Karpas-422 (cell line): ENCODE measurements around the gene FAM171A1. TPM values are rescaled to one million over a fixed set of nuclear protein-coding genes. Genes with fewer than 3 reads are reported as not detected.
"Not testable (repeated sequence)": the region's sequence is repeated elsewhere in the genome, so short reads cannot be mapped to it uniquely, and the experiment has no call there.

Source experiments
- DNase-seq: peaks from one replicate; pipeline ENCODE4 v3.0.0-alpha.2; 2015
- H2AFZ ChIP-seq: fragments of 200-600 bp; sonication (generic); 2 replicates; pipeline ENCODE4 v1.6.1; 2014; ENCODE audit warnings: antibody characterized with exemption, low read length, mixed read lengths
- H3K27ac ChIP-seq: fragments of 200-600 bp; sonication (generic); 2 replicates; pipeline ENCODE4 v1.5.1; 2014; ENCODE audit warnings: mild to moderate bottlenecking, low read length, moderate library complexity
- H3K27me3 ChIP-seq: fragments of 200-600 bp; sonication (generic); 2 replicates; pipeline ENCODE4 v1.6.1; 2014; ENCODE audit warnings: low read length, mixed read lengths
- H3K36me3 ChIP-seq: fragments of 200-600 bp; sonication (generic); 2 replicates; pipeline ENCODE4 v1.6.1; 2014; ENCODE audit warnings: low read length, mixed read lengths; ENCODE audit not compliant: insufficient read depth
- H3K4me1 ChIP-seq: fragments of 200-600 bp; sonication (generic); 2 replicates; pipeline ENCODE4 v1.6.1; 2014; ENCODE audit warnings: mild to moderate bottlenecking, low read length, mixed read lengths
- H3K4me2 ChIP-seq: fragments of 200-600 bp; sonication (generic); 2 replicates; pipeline ENCODE4 v1.6.1; 2014; ENCODE audit warnings: low read length, low read depth, mild to moderate bottlenecking; ENCODE audit not compliant: poor library complexity, severe bottlenecking
- H3K4me3 ChIP-seq: fragments of 200-600 bp; sonication (generic); 2 replicates; pipeline ENCODE4 v1.5.1; 2014; ENCODE audit warnings: mild to moderate bottlenecking, antibody characterized with exemption, low read length, mixed read lengths
- H3K79me2 ChIP-seq: fragments of 200-600 bp; sonication (generic); 2 replicates; pipeline ENCODE4 v1.6.1; 2014; ENCODE audit warnings: mild to moderate bottlenecking, low read length, mixed read lengths
- H3K9ac ChIP-seq: fragments of 200-600 bp; sonication (generic); 2 replicates; pipeline ENCODE4 v1.6.0; 2014; ENCODE audit warnings: low read length
- H3K9me2 ChIP-seq: fragments of 200-600 bp; sonication (generic), shearing (Covaris generic); replicated peaks from 2 replicates; pipeline ENCODE4 v1.6.0; 2014; ENCODE audit warnings: mild to moderate bottlenecking, low read length, moderate library complexity; ENCODE audit not compliant: insufficient read depth
- H3K9me3 ChIP-seq: fragments of 300-700, 200-600 bp; sonication (generic); 2 replicates; pipeline ENCODE4 v1.6.1; 2014; ENCODE audit warnings: low read length, mixed read lengths
- H4K20me1 ChIP-seq: fragments of 200-600 bp; sonication (generic); 2 replicates; pipeline ENCODE4 v1.6.1; 2014; ENCODE audit warnings: mild to moderate bottlenecking, antibody characterized with exemption, low read length, low read depth; ENCODE audit not compliant: insufficient read depth
- total RNA-seq: library from RNA; depleted of rRNA; stranded (reverse); fragments of >200 nt; shearing (Covaris generic); gene quantifications from 2 replicates; pipeline ENCODE4 v1.2.3, GENCODE V29; 2014; ENCODE audit warnings: low replicate concordance

Gene FAM171A1
- total RNA-seq, 1 experiment from 2014 or later = not detected

DNA sequence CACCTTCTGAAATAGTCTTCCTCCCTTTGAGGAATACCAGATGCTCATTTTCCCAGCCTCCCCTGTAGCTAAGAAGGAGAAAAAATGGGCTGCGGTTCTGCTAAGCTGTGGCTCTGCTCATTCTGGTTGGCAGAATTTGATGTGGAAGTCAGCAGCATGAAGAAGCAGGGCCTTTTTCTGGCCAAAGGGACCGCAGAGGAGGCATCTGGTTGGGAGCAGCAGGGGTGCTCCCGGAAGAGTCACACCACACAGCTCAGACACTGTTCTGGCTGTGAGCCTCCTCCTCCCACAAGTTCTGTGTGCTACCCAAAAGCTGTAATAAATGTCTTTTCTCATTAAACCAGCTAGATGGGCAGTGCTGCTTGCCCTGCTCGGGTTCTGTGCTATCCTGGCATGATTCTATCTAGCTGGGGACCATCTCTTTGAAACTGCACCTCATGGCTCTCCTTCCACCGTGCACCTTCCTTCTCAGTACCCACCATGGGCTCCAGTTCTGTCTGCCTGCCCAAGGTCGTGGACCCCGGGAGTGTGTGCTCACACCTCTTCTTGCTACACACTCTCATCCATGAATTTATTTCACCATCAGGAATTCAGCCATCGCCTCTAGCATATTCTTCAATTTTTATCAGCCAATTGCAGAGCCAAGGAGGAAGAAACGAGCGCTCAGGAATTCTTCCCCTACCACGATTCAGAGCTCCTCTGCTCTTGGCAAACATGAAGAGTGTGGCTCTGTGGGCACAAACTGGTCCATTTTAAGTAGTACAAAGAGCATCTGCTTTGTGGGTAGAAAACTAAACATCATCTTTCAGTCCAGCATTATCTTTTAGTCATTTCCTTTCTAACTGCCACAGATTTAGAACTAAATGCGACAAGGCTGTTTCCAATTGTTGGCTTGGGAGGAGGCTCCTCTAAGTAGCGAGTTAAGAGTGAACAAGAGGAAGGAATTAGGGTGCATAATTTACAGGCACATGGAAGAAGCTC, 76.9 kb downstream of the FAM171A1 start:
- Histone ChIP-seq H3K27ac (no peak overlapping the region), H3K36me3 (no peaks in the 10 kb centered on the region), H3K9ac (no peak overlapping the region), H3K9me2 (no peaks in the 10 kb centered on the region), H3K4me3 (no peak overlapping the region), H3K79me2 (no peaks in the 10 kb centered on the region), H4K20me1 (no peaks in the 10 kb centered on the region), H3K9me3 (no peaks in the 10 kb centered on the region), H3K27me3 (0 out of 2 replicates have a peak, but pooled peaks cover 5% of the 10 kb centered on the region), H3K4me2 (no peak overlapping the region), H3K4me1 (no peaks in the 10 kb centered on the region), H2AFZ (no peak overlapping the region)
- DNase-seq = no peak

DNA sequence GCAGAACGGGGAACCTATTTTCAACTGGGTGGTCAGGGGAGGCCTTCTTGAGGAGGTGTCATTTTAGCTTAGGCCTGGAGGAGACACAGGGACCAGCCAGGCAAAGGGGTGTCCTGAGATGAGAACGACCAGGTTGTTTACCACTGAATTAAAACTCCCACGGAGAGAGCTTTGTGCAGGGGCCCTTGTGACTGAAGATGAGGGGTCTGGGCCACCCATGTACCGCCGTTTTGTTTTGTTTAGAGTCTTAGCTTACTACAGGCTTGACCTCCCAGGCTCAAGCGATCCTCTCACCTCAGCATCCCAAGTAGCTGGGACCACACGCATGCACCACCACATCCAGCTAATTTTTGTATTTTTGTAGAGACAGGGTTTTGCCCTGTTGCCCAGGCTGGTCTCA, 80.4 kb downstream of the FAM171A1 start:
- no peak for DNase-seq
- no peaks in the 10 kb centered on the region for H3K27me3 ChIP-seq
- no peaks in the 10 kb centered on the region for H3K9me2 ChIP-seq
- no peak overlapping the region for H3K9ac ChIP-seq
- H3K4me2 ChIP-seq = no peak overlapping the region
- no peak overlapping the region for H2AFZ ChIP-seq
- no peak overlapping the region for H3K4me3 ChIP-seq
- no peak overlapping the region for H3K27ac ChIP-seq
- H4K20me1 ChIP-seq = no peaks in the 10 kb centered on the region
- H3K36me3 ChIP-seq = no peaks in the 10 kb centered on the region
- H3K4me1 ChIP-seq = no peaks in the 10 kb centered on the region
- H3K79me2 ChIP-seq = no peaks in the 10 kb centered on the region
- no peaks in the 10 kb centered on the region for H3K9me3 ChIP-seq

DNA sequence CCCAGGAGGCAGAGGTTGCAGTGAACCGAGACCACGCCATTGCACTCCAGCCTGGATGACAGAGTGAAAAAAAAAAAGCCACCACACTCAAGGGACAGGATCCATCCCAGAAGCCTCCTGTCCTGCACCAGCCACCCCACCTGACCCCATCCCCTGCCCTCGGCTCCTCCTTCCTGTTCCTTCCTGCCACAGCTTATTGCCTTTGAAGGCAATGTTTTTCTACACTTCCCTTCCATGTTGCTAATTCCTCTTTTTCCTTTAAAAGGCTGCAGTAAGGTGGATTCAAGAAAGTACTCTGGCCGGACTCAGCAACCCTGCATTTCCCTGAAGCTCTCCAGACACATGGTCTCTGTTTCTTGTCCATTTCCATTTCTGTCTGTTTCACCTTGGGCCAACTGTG, 80.9 kb downstream of the FAM171A1 start:
- Histone ChIP-seq H3K9me3 (no peaks in the 10 kb centered on the region), H3K36me3 (no peaks in the 10 kb centered on the region), H3K9ac (no peak overlapping the region), H3K4me1 (no peaks in the 10 kb centered on the region), H3K9me2 (no peaks in the 10 kb centered on the region), H2AFZ (no peak overlapping the region), H3K27ac (no peak overlapping the region), H3K4me3 (no peak overlapping the region), H3K79me2 (no peaks in the 10 kb centered on the region), H3K27me3 (no peaks in the 10 kb centered on the region), H3K4me2 (no peak overlapping the region), H4K20me1 (no peaks in the 10 kb centered on the region)
- no peak for DNase-seq

DNA sequence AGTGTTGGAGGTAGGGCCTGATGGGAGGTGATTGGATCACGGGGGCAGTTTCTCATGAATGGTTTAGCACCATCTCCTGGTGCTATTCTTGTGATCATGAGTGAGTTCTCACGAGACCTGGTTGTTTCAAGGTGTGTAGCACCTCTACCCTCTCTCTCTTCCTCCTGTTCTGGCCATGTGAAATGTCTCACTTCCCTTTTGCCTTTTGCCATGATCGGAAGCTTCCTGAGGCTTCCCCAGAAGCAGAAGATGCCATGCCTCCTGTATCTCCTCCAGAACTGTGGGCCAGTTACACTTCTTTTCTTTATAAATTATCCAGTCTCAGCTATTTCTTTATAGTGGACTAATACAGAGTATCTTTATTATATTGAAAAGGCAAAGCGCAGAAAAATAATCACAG, 90.1 kb downstream of the FAM171A1 start:
- no peak overlapping the region for H3K4me2 ChIP-seq
- H4K20me1 ChIP-seq = no peaks in the 10 kb centered on the region
- H3K9ac ChIP-seq = no peak overlapping the region
- no peaks in the 10 kb centered on the region for H3K79me2 ChIP-seq
- H3K9me3 ChIP-seq = no peaks in the 10 kb centered on the region
- H3K27ac ChIP-seq = no peak overlapping the region
- DNase-seq = no peak
- H3K4me1 ChIP-seq = no peaks in the 10 kb centered on the region
- H3K27me3 ChIP-seq = no peaks in the 10 kb centered on the region
- no peaks in the 10 kb centered on the region for H3K9me2 ChIP-seq
- H2AFZ ChIP-seq = no peak overlapping the region
- H3K4me3 ChIP-seq = no peak overlapping the region
- H3K36me3 ChIP-seq = no peaks in the 10 kb centered on the region

DNA sequence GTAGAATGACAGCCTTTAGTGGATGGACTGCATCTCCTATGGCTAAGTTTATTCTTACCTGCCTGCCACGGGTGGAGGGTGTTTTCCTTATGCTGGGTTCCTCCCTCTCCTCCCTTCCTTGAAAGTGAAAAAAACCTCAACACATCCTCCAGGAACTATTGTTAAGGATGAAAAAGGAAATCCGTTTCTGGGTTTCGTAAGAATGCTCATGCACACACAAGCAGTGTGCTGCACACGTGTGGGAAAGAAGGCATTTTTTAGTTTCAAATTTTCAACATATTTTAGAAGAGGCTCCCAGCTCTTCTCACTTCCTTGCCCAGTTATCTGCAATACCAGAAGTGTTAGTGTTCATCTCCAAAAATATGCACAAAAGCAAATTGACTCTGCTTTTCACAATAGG, 90.6 kb downstream of the FAM171A1 start:
- Histone ChIP-seq H4K20me1 (no peaks in the 10 kb centered on the region), H3K4me3 (no peak overlapping the region), H3K27me3 (no peaks in the 10 kb centered on the region), H2AFZ (no peak overlapping the region), H3K9me2 (no peaks in the 10 kb centered on the region), H3K4me1 (no peaks in the 10 kb centered on the region), H3K36me3 (no peaks in the 10 kb centered on the region), H3K79me2 (no peaks in the 10 kb centered on the region), H3K27ac (no peak overlapping the region), H3K9ac (no peak overlapping the region), H3K4me2 (no peak overlapping the region), H3K9me3 (no peaks in the 10 kb centered on the region)
- no peak for DNase-seq

DNA sequence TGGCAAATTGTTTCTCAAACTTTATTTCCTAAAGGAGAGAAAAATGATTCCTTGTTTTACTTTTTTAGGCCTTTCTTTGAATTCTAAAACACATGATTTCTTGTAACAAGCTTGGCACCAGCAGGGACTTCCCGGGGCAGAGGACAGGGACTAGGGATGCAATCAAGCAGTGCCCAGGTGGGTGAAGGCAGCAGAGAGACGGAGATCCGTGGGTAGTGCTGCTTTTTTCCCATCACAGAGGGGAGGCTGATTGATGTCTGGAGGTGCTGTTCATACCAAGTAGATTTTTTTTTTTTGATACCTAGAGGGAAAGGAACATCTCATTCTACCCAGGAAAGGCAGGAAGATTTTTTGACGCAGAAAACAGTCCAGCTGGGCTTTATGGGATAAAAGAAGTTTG, 91.9 kb downstream of the FAM171A1 start:
- Histone ChIP-seq H3K4me2 (no peak overlapping the region), H3K27me3 (no peaks in the 10 kb centered on the region), H3K9me2 (no peaks in the 10 kb centered on the region), H3K4me1 (no peaks in the 10 kb centered on the region), H4K20me1 (no peaks in the 10 kb centered on the region), H3K36me3 (no peaks in the 10 kb centered on the region), H3K4me3 (no peak overlapping the region), H3K9me3 (no peaks in the 10 kb centered on the region), H3K9ac (no peak overlapping the region), H3K79me2 (no peaks in the 10 kb centered on the region), H3K27ac (no peak overlapping the region), H2AFZ (no peak overlapping the region)
- no peak for DNase-seq

DNA sequence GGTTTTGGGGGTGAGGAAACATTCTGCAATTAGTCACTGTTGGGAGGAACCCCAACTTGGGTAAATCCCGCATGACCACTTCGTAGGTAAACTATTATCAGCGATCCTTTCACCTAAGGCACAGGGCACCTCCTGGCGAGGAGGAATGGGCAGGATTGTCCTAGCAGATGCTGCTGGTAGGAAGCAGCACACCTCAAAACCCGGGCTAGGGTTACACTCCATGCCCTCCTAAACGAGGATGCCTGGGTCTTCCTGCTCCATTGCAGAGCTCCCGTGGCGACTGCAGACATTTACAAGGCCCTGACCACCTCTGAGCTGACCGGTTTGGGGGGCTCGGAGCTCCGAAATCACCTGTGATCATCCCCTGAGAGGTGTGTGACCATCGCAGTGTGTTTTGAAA, 92.3 kb downstream of the FAM171A1 start:
- DNase-seq = no peak
- Histone ChIP-seq H3K9me2 (no peaks in the 10 kb centered on the region), H3K9ac (no peak overlapping the region), H3K9me3 (no peaks in the 10 kb centered on the region), H3K27ac (no peak overlapping the region), H3K27me3 (no peaks in the 10 kb centered on the region), H3K4me1 (no peaks in the 10 kb centered on the region), H2AFZ (no peak overlapping the region), H4K20me1 (no peaks in the 10 kb centered on the region), H3K4me2 (no peak overlapping the region), H3K4me3 (no peak overlapping the region), H3K36me3 (no peaks in the 10 kb centered on the region), H3K79me2 (no peaks in the 10 kb centered on the region)

DNA sequence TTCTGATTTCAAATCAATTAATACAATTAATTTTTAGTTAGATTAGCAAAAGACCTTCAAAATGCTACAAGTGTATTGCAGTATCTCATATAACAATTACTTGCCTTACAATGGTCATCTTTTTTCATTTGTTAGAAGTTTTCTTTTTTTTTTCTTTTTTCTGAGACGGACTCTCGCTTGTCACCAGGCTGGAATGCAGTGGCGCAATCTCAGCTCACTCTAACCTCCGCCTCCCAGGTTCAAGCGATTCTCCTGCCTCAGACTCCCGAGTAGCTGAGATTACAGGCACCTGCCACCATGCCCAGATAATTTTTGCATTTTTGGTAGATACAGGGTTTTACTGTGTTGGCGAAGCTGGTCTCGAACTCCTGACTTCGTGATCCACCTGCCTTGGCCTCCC, 95.0 kb downstream of the FAM171A1 start:
- not testable (repeated sequence) for H3K9me2 ChIP-seq, DNase-seq, H3K4me1 ChIP-seq, H3K4me3 ChIP-seq, H3K79me2 ChIP-seq, H3K4me2 ChIP-seq, H3K36me3 ChIP-seq, H2AFZ ChIP-seq, H4K20me1 ChIP-seq, H3K27me3 ChIP-seq, H3K9me3 ChIP-seq, H3K9ac ChIP-seq, H3K27ac ChIP-seq
